ENCODE results near the gene CNOT4.
"Not testable (repeated sequence)": the region's sequence is repeated elsewhere in the genome, so short reads cannot be mapped to it uniquely, and the experiment has no call there.

The CNOT4 gene

DNA sequence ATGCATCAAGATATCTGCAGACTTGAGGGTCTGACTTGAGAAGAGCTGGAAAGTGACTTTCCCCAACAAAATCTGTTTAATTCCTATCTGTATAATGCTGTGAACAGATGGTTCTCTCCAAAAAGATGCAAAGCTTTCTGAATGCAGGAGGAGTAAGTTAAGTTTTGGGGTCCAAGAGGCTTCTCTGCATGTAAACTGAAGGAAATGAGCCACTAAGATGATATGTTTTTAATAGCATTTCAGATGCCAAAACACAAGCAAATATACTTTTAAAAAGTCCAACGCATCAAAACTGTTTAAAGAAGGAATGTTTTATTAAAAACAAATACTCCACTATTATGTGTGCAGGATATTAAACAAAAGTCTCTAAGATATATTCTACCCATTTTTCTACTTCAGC, 139.2 kb downstream of the CNOT4 start:
- no peak overlapping the region for H3K27ac ChIP-seq
- no peak for DNase-seq (ENCODE audit: low read depth, low spot score)

DNA sequence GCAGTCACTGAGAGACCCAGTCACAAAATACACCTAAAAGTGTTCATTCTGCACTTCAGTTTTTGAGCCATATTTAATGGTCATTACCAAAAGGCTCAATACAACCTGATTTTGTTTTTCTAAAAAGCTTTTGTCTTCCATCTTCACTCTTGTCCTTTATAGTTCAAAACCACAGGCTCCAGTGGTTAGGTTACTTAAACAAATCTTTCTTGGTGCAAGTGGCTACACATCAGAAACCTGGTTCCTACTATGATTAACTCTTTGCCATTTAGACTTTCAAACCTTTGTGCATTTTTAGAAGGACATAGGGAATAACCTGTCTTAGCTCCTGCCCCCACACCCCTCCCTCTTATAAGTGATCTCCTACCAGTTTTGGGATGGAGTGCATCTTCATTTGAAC, 140.5 kb downstream of the CNOT4 start:
- no peak overlapping the region for H3K27ac ChIP-seq
- DNase-seq (ENCODE audit: low read depth, low spot score) = no peak

DNA sequence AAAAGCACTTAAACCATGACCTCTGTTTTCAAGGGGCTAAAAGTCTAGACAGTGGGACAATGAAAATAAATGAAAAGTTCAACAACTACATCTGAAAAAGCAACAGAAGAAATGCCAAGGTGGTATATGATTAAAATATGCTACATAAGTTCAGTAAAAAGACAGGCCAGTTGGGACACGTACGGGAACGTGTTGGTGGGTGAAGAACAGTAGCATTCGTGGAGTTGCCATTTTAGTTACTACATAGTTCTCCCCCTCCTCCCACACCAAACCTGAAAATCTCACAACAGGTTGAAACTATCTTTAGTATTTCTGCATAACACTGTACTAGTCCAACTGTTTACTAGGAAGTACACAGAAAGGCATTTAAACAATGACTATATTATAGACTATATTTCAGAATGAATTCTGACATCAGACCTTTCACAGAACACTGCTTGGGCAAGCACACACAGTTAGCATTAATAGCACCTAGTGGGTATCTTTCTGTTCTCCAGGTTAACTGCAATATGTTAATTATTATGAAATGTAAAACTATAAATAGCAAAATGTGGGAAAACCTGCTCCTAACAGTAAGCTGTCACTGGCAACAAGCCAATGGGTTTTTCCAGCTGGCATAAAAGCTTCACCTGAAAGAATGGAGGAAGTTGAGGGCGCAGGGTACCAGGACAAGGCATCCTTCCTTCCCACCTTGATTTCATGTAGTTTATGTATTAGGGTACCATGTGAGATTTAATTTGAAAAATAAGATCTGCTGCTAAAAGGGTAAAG, 141.3 kb downstream of the CNOT4 start:
- H3K27ac ChIP-seq = no peak overlapping the region
- peak; percentile 8 for DNase-seq (ENCODE audit: low read depth, low spot score)

DNA sequence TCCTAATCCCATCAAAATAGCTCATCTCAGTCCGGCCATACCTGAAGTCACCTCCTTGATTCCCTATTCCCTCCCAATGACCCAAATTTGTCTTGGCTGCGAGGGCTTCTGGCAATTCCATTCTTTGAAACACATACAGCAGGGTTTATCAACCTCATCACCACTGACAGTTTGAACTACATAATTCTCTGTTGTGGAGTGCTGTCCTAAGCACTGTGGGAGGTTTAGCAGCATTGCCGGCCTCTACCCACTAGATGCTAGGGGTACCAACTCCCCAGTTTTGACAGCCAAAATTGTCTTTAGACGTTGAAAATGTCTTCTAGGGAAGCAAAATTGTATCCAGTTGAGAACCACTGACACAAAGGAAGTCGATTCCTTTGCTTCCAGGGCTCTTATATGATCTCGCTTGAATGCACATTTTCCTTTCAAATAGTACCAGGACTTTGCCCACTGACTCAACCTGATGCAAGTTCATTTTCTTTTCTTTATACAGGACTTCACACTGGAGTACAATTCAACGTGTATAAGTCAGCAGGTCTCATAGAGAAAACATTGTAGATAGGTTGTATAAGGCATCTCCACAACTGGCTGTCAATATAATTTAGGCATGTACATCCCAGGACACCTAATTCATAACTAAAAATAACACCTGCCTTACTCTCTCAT, 142.9 kb downstream of the CNOT4 start:
- H3K27ac ChIP-seq = no peak overlapping the region
- DNase-seq (ENCODE audit: low read depth, low spot score) = no peak

DNA sequence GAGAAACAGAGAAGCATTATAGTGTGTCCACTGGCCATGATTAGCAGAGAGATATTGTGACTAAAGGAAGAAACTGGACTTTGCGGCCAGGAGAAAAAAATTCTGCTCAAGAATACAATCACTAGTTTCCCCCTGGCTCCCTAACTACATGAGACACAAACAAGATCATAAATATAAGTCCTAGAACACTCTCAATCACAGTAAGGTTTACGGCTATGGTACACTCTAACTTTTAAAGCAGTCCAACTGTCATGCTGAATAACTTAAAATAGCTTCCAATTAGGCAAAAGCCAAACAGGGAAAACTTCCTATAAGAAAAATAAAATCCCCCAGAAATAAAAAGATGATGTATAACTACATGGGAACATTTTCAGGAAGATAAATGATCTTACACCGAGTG, 144.2 kb downstream of the CNOT4 start:
- no peak for DNase-seq (ENCODE audit: low read depth, low spot score)
- H3K27ac ChIP-seq = no peak overlapping the region

- no peak overlapping the region for H3K27ac ChIP-seq
- DNase-seq (ENCODE audit: low read depth, low spot score) = no peak
These were observed 145.7 kb downstream of the CNOT4 start for GRCh38 chr7:135364206-135364605.

- no peak overlapping the region for H3K27ac ChIP-seq
These were observed 147.0 kb downstream of the CNOT4 start for GRCh38 chr7:135362871-135363270.

DNA sequence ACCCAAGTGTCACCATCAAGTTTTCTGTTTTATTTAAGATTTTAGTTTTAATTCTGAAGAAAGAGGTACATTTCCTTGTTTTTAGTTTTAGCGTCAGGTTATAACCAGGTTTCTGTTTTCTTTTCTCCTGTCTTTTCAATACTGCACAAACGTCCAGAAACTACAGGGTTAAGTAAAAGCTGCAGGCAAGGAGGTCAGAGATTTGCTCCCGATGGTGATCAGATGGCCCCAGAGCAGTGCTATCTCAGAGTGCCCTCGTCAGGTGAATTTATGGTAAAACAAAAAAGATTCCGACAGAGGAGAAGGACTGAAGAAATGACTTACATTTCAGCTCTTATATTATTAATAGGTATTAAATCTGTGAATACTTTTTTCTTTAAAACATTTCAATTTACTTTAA, 148.1 kb downstream of the CNOT4 start:
- DNase-seq (ENCODE audit: low read depth, low spot score) = no peak
- H3K27ac ChIP-seq = no peak overlapping the region

More at GRCh38 chr7:135362871-135363270, 147.0 kb downstream of the CNOT4 start:
- DNase-seq (ENCODE audit: low read depth, low spot score) = no peak

DNA sequence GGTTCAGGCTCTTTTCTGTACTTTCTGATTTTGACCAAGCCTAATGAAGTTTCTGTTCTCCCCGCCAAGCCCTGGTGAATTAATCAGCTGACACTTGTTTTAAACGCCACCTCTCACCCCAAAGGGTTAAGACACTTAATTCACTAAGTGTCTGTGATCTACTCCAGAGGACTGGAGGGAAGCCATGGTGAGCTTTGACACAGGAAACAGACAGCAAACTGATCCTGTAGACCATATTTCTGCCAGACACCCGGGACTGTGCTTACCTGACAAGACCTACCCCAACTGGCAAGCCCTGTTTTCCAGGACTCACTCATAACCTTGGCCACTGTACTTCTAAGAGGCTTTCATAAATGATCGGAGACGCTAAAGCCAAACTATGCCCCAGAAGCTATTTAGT, 150.3 kb downstream of the CNOT4 start:
- no peak overlapping the region for H3K27ac ChIP-seq
- no peak for DNase-seq (ENCODE audit: low read depth, low spot score)

DNA sequence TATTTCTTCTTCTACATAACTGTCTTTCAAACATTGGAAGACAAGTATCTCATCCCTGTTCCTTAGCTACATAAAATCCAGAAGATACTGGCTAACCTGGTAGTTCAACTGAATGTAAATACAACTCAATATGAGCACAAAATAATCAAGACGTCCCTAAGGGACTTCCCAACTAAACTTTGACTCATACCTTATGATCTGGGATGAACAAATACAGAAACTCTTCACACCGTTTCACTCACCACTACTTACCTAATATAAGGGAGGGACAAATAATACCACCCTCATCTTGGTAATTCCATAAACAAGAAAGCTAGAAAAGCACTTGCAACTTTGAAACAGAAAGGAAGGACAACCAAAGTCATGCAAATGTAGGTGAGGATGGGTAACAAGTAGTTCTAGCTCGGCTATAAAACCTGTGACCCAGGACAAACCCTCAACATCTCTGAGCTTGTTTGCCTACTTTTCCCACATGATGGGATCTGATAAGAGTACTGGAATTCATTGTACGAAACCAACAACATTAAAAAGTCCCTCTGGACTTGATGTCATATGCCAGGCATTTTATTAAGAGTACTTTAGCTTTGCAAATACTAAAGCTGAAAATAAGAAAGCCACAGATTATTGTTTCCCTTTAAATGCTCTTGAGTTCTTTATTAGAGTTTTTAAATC, 154.4 kb downstream of the CNOT4 start:
- H3K27ac ChIP-seq = no peak overlapping the region
- DNase-seq (ENCODE audit: low read depth, low spot score) = no peak

GRCh38 chr7:135353832-135354231, 156.1 kb downstream of the CNOT4 start:
- H3K27ac ChIP-seq = no peak overlapping the region
- DNase-seq (ENCODE audit: low read depth, low spot score) = no peak

GRCh38 chr7:135352285-135352684, 157.6 kb downstream of the CNOT4 start:
- DNase-seq (ENCODE audit: low read depth, low spot score) = no peak

GRCh38 chr7:135351070-135351469, 158.8 kb downstream of the CNOT4 start:
- not testable (repeated sequence) for DNase-seq (ENCODE audit: low read depth, low spot score); H3K27ac ChIP-seq

More at GRCh38 chr7:135352285-135352684, 157.6 kb downstream of the CNOT4 start:
- H3K27ac ChIP-seq = no peak overlapping the region

DNA sequence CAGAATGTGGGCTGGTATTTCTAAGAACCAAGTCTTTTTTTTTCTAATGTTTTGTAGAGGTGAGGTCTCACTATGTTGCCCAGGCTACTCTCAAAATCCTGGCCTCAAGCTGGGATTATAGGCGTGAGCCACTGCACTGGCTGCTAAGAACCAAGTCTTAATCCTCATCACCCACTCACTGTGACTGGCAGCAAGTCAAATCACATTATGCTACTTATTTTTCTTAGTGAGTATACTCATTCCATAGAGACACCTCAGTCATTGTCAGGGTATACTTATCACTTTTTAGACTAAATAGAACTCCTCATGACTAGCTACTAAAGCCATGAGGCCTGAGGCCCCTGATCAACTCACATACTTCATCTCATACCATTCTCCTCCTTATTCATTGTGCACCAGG, 160.2 kb downstream of the CNOT4 start:
- H3K27ac ChIP-seq = no peak overlapping the region
- DNase-seq (ENCODE audit: low read depth, low spot score) = no peak

DNA sequence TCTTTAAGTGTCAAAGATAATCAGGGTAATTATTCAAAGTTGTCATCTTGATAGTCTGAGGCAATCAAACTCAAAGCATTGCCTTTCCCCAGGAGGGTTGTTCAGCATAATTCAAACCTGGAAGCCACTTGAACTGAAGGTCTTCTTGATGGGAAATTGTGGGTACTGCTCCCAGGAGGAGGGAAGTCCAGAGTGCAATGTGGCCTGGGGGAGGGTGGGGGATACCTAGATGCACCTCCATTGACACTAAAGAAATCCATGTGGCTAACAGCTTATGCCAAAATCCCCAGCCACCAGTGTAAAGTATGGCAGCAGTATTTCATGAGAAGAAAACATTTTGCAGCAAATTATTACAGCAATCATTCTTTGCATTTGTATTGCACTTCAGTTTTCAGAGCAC, 161.4 kb downstream of the CNOT4 start:
- no peak overlapping the region for H3K27ac ChIP-seq
- DNase-seq (ENCODE audit: low read depth, low spot score) = no peak

GRCh38 chr7:135343361-135343760, 166.5 kb downstream of the CNOT4 start:
- DNase-seq (ENCODE audit: low read depth, low spot score) = no peak

GRCh38 chr7:135342887-135343286, 167.0 kb downstream of the CNOT4 start:
- DNase-seq (ENCODE audit: low read depth, low spot score) = no peak
- H3K27ac ChIP-seq = no peak overlapping the region

More at GRCh38 chr7:135343361-135343760, 166.5 kb downstream of the CNOT4 start:
- no peak overlapping the region for H3K27ac ChIP-seq

GRCh38 chr7:135341049-135341448, 168.9 kb downstream of the CNOT4 start:
- H3K27ac ChIP-seq = no peak overlapping the region
- DNase-seq (ENCODE audit: low read depth, low spot score) = no peak

- DNase-seq (ENCODE audit: low read depth, low spot score) = no peak
- H3K27ac ChIP-seq = no peak overlapping the region
These were observed 171.8 kb downstream of the CNOT4 start for GRCh38 chr7:135337977-135338550.

GRCh38 chr7:135337506-135337905, 172.4 kb downstream of the CNOT4 start:
- no peak overlapping the region for H3K27ac ChIP-seq
- no peak for DNase-seq (ENCODE audit: low read depth, low spot score)

GRCh38 chr7:135335628-135336139, 174.2 kb downstream of the CNOT4 start:
- peak; percentile 98 for DNase-seq (ENCODE audit: low read depth, low spot score)
- peak overlapping the region; percentile 84 for H3K27ac ChIP-seq

Measured in epithelial cell of prostate (primary cell).